HFFc6 (cell line): Measurements from ENCODE around the gene KCNMA1. TPM values are rescaled to one million over a fixed set of nuclear protein-coding genes. Genes with fewer than 3 reads are reported as not detected.
A peak's percentile ranks its signal among the peaks of the same experiment; 100 is the strongest.

Experiments
- DNase-seq: peaks from one replicate; pipeline ENCODE4 v3.0.0-alpha.2; 2018
- H3K27ac Mint-ChIP-seq: 2 replicates; pipeline ENCODE4 v1.8.0; 2020; ENCODE audit warnings: mild to moderate bottlenecking, mixed read lengths
- H3K27me3 Mint-ChIP-seq: 2 replicates; pipeline ENCODE4 v1.8.0; 2021; ENCODE audit warnings: mild to moderate bottlenecking, moderate library complexity, mixed read lengths; ENCODE audit not compliant: insufficient read depth
- H3K36me3 Mint-ChIP-seq: 2 replicates; pipeline ENCODE4 v1.8.0; 2021; ENCODE audit warnings: low read depth, mixed read lengths
- H3K4me1 Mint-ChIP-seq: 2 replicates; pipeline ENCODE4 v1.8.0; 2020; ENCODE audit warnings: low read depth, mixed read lengths
- H3K4me3 Mint-ChIP-seq: 2 replicates; pipeline ENCODE4 v1.8.0; 2020; ENCODE audit warnings: mild to moderate bottlenecking, moderate library complexity, mixed read lengths
- H3K9me3 Mint-ChIP-seq: 2 replicates; pipeline ENCODE4 v1.8.0; 2020; ENCODE audit warnings: mild to moderate bottlenecking, mixed read lengths
- CTCF ChIP-seq: fragments of 200-600 bp; sonication (generic); IDR thresholded peaks from 2 replicates; pipeline ENCODE4 v1.5.0; 2021; ENCODE audit warnings: antibody characterized with exemption, mild to moderate bottlenecking
- total RNA-seq, 6 experiments: library from RNA; stranded (reverse); fragmentation: NEBNext Ultra II Directional; extraction: Animal tissue kit (Norgen Biotek cat#: 25700); gene quantifications; 2 replicates in 1 of 6; 3 replicates in 5 of 6; pipeline ENCODE4 v1.2.3, GENCODE V29; 2021

The KCNMA1 gene
- total RNA-seq, 6 experiments from 2014 or later: 87.1 to 191 (median 93.5) TPM

DNA sequence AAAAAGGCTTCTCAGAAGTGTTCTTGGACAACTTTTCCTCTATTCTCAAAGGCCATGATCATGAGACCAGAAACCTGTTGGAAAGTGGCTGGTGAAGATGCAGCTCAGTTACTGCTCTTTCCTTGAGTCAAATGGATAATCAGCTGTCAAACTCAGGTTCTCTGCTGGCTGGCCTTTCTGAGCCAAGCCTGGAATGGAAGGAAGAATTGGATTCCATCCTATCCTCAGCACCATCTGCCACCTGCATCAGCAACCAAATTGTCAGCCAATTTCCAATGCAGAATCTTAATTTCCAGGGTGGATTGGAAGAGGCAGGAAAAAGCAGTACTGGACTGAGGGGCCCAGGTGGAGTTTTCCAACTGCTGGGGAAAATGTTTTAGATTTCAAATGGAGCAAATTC lies 631.7 kb downstream of the KCNMA1 start:
- H3K4me3 Mint-ChIP-seq: no peak overlapping the region
- H3K27me3 Mint-ChIP-seq: no peaks in the 10 kb centered on the region; the same call in 1 of the 2 replicates
- H3K4me1 Mint-ChIP-seq: peaks cover 24% of the 10 kb centered on the region
- no peaks in the 10 kb centered on the region for H3K9me3 Mint-ChIP-seq
- no peak for TF ChIP-seq CTCF
- H3K27ac Mint-ChIP-seq: no peak overlapping the region
- peaks cover 25% of the 10 kb centered on the region for H3K36me3 Mint-ChIP-seq
- no peak for DNase-seq

DNA sequence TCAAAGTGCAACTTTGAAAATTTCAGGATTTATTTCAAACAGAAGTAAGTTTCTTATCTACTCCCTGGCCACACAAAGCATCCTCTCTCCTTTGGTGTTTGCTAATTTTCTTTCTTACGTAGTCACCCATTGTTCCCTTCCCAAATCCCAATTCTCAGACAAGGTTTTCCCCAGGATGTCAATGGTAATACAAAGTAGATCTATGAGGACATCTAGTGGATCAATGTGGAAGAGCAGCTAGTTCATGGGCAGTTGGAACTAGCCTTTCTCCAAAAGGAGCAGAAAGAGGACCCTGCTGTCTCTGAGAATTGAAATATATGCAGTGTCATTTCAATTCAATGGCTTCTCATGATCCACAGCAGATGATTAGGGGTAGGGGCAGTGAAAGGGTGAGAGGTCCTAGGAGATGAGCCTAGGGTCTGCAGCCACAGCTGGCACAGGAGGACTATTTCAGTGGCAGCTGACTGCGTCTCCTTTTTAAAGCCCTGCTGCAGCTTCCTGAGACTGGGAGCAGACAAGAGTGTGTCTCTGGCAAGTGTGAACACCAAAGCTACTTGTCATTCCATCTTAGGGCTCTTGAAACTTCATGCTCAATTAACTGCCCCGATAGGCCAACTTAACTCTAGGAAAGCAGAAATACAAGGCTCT lies 632.6 kb downstream of the KCNMA1 start:
- H3K9me3 Mint-ChIP-seq: no peaks in the 10 kb centered on the region
- no peaks in the 10 kb centered on the region; the same call in 1 of the 2 replicates for H3K27me3 Mint-ChIP-seq
- H3K4me1 Mint-ChIP-seq: peaks cover 24% of the 10 kb centered on the region
- H3K27ac Mint-ChIP-seq: no peak overlapping the region
- peak; percentile 54 for DNase-seq
- H3K4me3 Mint-ChIP-seq: no peak overlapping the region
- peak; percentile 85 for TF ChIP-seq CTCF
- H3K36me3 Mint-ChIP-seq: peaks cover 21% of the 10 kb centered on the region

- H3K27me3 Mint-ChIP-seq: no peaks in the 10 kb centered on the region; the same call in 1 of the 2 replicates
- H3K4me3 Mint-ChIP-seq: no peak overlapping the region
- no peaks in the 10 kb centered on the region for H3K9me3 Mint-ChIP-seq
- H3K4me1 Mint-ChIP-seq: peaks cover 19% of the 10 kb centered on the region
- no peak overlapping the region for H3K27ac Mint-ChIP-seq
- TF ChIP-seq CTCF: no peak
- no peak for DNase-seq
- peaks cover 13% of the 10 kb centered on the region for H3K36me3 Mint-ChIP-seq
Observed at GRCh38 chr10:77002872-77003271, 634.7 kb downstream of the KCNMA1 start.

GRCh38 chr10:77001206-77001605 lies 636.4 kb downstream of the KCNMA1 start:
- peaks cover 11% of the 10 kb centered on the region for H3K36me3 Mint-ChIP-seq
- DNase-seq: no peak
- peaks cover 6% of the 10 kb centered on the region for H3K4me1 Mint-ChIP-seq
- no peaks in the 10 kb centered on the region for H3K9me3 Mint-ChIP-seq
- TF ChIP-seq CTCF: no peak
- no peak overlapping the region for H3K4me3 Mint-ChIP-seq
- H3K27me3 Mint-ChIP-seq: peaks cover 1% of the 10 kb centered on the region; the same call in 1 of the 2 replicates
- H3K27ac Mint-ChIP-seq: no peak overlapping the region

DNA sequence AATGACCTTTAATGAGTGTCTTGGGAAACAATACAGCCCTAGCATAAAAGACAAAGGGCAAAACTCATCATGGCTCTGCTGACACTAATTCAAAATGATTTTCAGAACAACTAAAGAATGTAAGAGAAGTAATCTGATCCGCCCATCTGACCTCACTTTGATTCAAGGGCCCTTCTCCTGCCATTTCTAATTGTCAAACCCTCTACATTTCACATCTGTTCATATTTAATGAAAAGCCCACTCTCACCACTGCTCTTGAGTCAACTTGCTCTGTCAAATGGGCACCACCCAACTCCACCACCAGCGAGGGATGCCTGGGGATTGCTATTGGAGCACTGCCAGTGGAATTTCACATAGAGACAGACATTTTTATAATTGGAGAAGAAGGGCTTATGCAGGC lies 639.2 kb downstream of the KCNMA1 start:
- TF ChIP-seq CTCF: no peak
- H3K27me3 Mint-ChIP-seq: peaks cover 1% of the 10 kb centered on the region
- no peak overlapping the region for H3K4me3 Mint-ChIP-seq
- DNase-seq: no peak
- H3K4me1 Mint-ChIP-seq: no peaks in the 10 kb centered on the region
- peaks cover 11% of the 10 kb centered on the region for H3K36me3 Mint-ChIP-seq
- H3K9me3 Mint-ChIP-seq: no peaks in the 10 kb centered on the region
- no peak overlapping the region for H3K27ac Mint-ChIP-seq
